ENCODE data around the gene PRKAG2.

Gene PRKAG2

DNA sequence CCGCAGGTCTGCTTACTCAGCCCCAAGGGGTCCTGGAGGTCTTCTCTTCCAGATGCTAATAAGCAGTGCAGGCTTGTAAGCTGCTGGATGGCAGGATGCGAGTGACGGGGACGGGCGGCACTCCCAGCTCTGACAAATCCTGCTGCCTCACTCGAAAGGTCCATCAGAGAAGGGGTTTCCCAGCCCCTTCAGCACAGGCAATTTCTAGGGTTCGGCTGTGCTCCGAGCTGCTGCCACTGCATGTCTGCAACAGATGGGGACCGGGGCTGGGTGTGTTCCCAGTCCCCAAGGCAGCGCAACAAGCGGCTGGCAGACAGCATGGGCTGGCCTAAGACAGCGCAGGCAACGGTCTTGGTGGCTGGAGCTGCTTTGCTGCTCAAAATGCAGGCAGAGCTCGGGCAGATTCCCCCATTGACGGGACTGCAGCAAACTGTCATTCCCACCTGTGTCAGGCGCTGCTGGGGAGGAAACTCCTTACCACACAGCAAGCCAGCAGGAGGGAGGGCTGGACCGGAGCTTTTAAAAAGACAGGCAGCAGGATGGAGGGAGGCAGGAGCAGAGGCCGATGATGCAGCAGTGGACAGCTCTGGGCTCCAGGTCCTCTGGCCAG, 62.4 kb downstream of the PRKAG2 start:
- DNase-seq = no peak

DNA sequence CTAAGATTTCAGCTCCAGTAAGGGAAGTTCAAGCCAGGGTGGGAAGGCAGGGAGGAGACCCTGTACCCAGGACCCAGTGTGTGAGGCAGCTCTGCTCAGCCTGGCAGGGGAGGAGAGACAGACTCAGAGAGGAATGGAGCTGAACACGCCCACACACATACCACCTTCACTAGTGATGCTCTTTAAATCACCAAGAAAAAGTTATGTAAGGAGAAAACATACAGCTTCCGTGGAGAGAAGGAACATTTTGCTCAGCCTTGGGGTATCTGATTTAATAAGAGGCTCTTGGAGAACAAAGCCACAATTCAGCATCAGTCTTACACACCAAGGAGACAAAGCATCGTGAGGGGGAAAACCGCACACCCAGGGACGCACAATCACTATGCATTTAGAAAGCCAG, 62.9 kb downstream of the PRKAG2 start:
- DNase-seq = no peak

DNA sequence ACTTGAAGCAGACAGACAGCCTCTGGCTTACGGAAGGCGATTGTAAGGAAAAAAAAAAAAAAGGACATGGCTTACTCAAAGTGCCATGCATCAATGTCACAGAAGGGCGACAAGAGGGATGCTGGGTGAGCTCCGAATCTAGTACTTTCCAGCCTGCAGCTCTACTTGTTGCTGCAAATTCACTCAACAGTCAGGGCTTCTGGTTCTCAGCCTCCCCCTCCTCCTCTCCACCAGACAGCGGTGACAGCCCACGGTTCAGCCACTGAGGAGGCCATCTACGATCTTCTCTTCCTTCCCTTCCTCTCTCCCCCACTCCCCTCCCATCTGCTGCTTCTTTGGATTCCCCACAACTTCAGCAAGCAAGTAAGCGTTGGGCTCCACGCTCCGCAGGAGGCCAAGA, 63.5 kb downstream of the PRKAG2 start:
- no peak for DNase-seq

GRCh38 chr7:151812967-151813366, 63.9 kb downstream of the PRKAG2 start:
- no peak for DNase-seq

DNA sequence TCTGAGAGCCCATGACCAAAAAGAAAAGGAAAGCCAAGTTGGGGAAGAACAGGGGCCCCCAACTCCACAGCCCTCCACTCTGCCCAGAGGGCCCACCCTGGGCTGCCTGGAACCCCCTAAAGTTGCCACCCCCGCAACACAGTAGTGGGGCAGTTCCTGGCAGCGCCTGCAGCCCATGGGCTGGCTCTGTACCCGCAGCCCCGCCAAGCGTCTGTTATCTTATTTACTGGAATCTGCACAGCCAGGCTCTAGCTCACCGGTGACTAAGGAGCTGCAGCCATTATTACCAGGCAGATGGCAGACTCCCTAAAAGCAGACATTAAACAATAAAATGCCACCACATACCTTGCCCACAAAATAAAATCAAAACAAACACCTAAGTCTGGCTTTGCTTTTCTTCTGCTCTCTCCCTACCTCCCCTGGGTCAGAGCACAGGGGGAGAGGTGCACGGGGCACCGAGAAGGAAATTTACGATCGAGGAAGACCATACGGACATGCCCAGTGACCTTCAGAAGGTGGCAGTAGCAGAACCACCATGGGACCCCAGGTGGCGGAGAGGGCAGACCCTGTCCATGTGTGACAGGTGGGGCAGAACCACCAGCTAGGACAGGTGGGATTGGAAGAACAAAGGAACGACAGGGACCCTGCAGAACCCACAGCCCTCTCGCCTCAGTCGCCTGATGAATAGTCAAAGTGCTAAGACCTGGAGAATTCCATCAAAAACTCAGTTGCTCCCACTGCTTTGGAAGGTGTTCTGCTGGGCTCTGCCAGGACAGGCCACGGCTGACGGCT, 66.3 kb downstream of the PRKAG2 start:
- DNase-seq = no peak

DNA sequence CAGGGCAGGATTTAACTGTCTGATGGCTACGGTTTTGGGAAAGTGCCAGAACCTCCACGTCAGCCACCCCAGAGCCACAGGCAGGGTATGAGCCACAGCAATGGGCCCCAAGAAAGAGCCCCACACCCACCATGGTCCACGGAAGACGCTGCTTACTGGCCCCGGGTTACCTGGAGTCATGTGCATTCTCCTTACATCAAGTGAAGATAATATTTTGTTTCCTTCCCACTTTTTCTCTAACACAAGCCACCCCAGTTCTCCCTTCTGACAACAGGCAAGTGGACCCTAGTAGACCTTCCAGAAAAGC, 67.1 kb downstream of the PRKAG2 start:
- DNase-seq = no peak

DNA sequence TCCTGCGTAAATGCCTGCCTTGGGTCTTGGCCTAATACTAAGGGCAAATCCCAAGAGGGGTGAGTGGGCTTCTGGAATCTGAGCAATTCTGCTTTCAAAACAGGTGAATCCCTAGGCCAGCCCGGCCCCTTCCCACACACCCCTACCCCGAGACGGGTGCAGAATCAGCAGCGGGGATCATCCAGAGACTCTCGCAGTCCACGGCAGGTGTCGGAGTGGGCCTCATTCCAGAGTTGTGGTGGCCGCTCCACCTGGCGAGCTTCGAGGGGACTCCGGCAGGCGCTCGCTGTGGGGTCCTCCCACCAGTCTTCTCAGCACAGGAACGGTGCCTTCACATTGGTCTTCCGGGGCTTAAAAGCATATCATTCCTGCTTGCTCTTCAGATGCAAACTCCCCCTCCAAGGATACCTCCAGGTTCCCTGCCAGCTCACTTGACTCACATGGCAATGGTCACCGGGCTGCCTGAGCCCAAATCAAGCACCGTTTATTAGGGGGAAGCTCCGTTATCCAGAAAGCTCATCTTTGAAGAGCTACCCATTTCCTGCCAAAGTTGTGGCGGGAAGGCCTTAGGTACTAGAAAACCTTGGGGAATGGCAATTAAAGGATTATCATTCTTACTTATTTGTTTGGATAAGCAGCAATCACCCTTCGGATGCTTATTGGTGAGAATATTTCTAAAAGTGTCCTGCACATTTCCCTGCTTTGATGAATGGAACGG, 67.6 kb downstream of the PRKAG2 start:
- no peak for DNase-seq

DNA sequence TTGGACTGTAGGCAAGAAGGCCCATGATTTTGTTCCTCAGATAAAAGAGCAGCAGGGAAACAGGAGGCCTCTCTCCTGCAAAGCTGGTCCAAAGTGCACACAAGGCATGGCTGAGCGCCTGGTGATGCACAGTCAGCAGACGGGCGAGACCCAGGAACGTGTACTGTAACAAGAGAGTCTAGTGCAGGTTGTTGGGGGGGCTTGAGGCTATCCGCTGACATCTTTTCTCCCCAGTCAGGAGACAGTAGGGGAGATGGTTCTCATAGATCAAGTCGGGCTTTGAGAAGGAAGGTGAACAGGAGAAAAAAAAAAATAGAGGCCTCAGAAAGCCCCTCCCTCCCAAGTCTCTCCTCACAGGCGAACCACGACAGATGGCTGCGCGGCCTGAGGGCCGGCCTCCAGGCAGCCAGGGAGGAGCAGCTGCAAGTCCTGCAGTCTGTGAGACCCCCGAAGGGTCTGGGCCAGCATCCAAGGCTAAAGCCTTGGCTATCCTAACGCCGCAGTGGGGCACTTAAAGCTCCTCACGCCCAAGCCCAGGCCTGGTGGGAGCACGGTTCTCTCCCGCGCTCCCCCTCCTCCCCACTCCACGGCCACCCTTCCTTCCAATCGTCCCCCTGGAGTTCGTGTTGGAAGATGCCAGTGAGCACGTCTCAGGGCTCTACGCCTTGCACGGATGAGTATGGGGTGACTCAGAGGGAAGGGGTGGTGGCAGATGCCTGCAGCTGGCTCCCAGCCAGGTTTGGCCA, 68.3 kb downstream of the PRKAG2 start:
- no peak for DNase-seq

DNA sequence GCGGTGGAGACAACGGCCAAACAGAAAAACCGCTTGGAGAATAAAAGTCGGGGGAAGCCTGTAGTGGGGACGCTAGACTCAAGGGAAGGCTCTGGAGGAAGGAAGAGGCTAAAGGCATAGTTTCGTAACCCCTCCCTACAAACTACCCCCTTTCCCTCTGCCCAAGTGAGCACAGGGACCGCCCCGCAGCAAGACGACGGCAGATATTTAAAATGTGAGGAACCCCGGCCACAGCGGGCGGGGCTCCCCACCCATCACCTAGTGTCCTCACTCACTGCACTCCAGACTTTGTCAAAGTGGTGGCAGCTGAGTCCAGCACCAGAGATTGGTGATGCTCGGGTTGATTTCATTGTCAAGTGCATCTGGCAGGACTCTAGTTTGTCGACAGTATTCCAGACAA, 69.1 kb downstream of the PRKAG2 start:
- no peak for DNase-seq

- DNase-seq = no peak
These were observed 69.8 kb downstream of the PRKAG2 start for GRCh38 chr7:151806952-151807775.

DNA sequence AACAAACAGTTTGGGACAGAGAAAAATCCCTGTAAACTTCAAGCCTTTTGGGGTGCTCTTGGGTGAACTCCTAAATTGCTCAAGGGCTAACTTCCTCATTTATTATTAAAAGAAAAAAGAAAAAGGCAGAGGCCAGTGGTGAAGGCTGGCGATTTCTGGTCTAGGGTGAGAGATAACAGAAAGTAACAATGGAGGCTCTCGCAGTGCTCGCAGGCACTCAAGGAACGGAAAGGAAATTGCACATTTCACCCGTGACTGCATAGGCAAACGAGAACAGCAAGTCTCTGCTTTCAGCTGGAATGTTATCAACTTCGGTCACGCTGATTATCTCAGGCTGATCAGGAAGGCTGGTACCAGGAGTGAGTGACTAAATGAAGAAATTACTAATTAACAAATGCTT, 70.7 kb downstream of the PRKAG2 start:
- no peak for DNase-seq

GRCh38 chr7:151805191-151805590, 71.7 kb downstream of the PRKAG2 start:
- DNase-seq = no peak

GRCh38 chr7:151804756-151805155, 72.2 kb downstream of the PRKAG2 start:
- DNase-seq = no peak

DNA sequence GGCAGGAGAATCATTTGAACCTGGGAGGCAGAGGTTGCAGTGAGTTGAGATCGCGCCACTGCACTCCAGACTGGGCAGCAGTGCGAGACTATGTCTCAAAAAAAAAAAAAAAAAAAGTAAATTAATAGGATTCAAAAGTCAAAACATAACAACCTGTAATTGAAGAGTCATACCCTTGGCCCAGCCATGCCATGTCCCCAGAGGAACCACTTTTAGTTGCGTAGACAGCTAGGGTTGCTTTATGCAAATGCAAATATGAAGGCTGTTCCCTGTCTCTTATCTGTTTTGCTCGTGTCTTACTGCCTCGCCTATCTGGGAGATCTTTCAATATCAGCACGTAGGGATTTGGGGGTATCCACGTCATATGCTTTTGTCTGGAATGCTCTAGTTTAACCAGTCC, 73.1 kb downstream of the PRKAG2 start:
- DNase-seq = no peak

GRCh38 chr7:151802469-151802846, 74.5 kb downstream of the PRKAG2 start:
- DNase-seq = no peak

GRCh38 chr7:151801782-151802468, 75.0 kb downstream of the PRKAG2 start:
- DNase-seq = no peak

GRCh38 chr7:151801291-151801690, 75.6 kb downstream of the PRKAG2 start:
- no peak for DNase-seq

DNA sequence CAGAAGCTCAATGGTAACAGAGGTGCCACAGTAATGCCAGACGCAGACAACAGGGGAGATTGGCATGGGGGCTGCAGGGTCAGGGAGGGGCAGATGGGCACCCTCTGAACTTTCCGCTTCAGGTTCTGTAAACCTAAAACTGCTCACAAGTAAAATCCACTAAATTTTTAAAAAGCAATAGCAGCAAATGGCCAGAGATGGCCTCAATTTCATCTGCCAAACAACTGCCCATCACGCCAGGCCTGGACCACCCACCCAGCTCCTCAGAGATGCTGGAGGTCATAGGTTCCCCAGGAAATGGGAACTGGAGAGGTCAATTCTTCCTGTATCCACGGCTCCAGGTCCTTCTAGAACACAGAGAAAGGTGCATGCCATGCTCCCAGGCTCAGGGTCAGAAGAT, 76.1 kb downstream of the PRKAG2 start:
- DNase-seq = no peak

GRCh38 chr7:151800391-151800790, 76.5 kb downstream of the PRKAG2 start:
- DNase-seq = no peak

DNA sequence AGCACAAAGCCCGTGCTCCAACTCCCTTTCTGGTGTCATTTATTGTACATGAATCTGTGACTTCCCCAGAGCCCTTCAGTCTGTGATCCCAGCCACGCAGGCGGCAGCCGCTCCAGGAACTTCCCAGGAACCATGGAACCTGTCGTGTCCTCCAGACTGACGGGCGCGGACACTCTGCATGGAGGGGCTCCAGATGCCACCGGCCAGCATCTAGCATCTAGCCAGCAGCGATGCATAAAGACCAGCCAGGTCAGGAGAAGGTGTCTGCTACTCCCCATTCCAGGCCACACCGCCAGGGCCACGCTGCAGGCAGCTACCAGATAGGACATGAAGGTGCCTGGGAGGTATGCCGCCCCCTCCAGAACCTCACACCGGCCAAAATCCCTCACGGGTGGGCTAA, 77.4 kb downstream of the PRKAG2 start:
- DNase-seq = no peak

GRCh38 chr7:151798851-151799448, 78.0 kb downstream of the PRKAG2 start:
- no peak for DNase-seq

All from NCI-H748 treated with DMSO at 0.1 percent for 48 hours (cell line).